T-helper 2 cell treated with Interferon-gamma antibody and Interleukin-4, amounts not matched to agents 100 ng/mL and 5 ng/mL, for 36 hours (primary cell): Measurements from ENCODE around the gene UQCR11. TPM values are rescaled to one million over a fixed set of nuclear protein-coding genes. Genes with fewer than 3 reads are reported as not detected.
"Not testable (repeated sequence)": the region's sequence is repeated elsewhere in the genome, so short reads cannot be mapped to it uniquely, and the experiment has no call there.

Experiments used
- intact Hi-C: fragments of 100-400 bp; cut with micrococcal nuclease; formaldehyde crosslinking; loops from one replicate; pipeline ENCODE4 v1.15.1; 2023
- total RNA-seq: library from RNA; stranded (reverse); gene quantifications from 2 replicates; pipeline ENCODE4 v1.2.3, GENCODE V29; 2022

The UQCR11 gene
- 159 and 161 TPM in 2 replicates for total RNA-seq

DNA sequence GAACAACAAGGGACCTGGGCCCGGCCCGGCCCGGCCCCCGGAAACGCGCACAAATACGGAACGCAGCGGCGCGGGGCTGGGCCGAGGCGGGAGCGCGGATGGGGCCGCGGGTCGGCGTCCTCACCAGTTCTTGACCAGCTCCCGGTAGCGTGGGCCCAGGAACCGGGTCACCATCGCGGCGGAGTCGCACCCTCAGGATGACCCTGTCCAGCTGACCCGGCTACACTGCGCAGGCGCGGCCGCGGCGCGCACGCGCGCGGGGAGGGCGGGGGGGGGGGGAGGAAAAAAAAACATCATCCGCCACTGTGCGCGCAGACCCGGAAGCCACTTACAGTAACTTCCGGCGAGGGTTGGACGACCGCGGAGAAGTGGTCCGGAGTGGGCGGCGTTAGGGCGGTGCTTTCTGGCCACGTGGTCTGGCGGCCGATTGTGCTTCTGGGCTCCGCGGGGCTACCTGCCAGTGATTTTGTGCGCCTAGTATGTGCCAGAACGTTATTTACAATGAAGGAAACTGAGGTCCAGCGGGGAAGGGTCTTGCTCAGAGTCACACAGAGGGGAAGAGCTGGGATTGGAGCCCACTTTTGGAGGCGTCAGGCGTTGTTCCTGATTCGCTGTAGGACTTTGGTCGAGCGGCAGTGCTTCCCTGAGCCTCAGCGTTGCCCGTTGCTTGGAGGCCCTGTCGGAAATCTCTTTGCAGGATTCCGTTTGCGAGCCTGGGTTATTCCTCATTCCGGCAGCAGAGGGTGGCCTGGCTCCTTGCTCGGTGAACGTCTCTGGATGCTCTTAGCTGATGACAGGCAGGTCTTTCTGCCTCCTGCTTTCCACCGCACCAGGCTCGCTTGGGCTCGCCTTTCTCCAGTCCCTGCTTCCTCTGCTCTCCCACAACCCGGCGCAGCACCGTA, at the start of gene UQCR11:
Gene UQCR11 (minus strand): TSS at position 227 of the 902 bp plus-strand sequence. CDS start 53 bp downstream, at position 174.
- intact Hi-C loops: loop anchor here (1.0 to 2.0 kb wide), 3 partner anchors 13 to 207 kb away; partner anchors contain the start of genes ATP8B3, MBD3 and TCF3

DNA sequence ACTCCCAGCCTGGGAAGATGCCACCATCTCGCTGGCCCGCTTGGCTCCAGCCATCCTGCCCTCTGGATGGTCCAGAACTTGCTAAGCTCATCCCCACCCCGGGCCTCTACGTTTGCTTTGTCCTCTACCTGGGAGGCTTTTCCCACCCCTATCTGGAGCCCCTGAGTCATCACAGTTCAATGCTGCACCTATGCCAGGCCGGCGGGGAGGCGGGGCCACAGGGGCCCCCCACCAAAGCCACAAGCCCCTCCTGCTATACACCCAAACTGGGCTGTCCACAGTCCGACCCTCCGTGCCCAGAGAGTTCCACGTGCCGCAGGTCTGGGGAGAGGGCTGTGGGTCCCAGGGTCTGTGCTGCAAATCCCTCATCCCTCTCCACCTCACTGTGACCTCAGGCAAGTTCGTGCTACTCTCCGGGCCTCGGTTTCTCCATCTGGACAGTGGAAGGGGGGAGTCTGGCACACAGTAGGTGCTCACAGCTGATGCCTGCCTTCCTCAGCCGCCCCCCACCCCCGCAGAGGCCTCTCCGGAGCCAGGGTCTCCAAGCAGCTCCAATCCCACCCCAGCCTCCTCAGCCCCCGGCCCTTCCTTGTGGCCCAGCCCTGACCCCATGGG, 49.0 kb upstream of the UQCR11 start:
- intact Hi-C loops: no loop called here

DNA sequence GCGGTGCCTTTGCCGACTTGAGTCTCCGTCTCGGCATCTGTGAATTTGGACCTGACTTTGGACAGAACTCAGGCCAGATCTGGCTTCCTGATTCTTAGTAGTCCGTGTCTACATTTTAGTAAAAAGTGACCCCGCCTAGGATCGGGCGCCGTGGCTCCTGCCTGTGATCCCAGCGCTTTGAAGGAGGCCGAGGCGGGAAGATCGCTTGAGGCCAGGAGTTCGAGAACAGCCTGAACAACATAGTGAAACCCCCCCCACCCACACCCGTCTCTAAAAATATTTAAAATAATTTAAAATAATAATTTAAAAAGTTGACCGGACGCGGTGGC, 48.0 kb upstream of the UQCR11 start:
- intact Hi-C loops: loop anchor here (2.0 kb wide), 1 partner anchor 498 kb away; the partner anchor contains the start of gene AP3D1

DNA sequence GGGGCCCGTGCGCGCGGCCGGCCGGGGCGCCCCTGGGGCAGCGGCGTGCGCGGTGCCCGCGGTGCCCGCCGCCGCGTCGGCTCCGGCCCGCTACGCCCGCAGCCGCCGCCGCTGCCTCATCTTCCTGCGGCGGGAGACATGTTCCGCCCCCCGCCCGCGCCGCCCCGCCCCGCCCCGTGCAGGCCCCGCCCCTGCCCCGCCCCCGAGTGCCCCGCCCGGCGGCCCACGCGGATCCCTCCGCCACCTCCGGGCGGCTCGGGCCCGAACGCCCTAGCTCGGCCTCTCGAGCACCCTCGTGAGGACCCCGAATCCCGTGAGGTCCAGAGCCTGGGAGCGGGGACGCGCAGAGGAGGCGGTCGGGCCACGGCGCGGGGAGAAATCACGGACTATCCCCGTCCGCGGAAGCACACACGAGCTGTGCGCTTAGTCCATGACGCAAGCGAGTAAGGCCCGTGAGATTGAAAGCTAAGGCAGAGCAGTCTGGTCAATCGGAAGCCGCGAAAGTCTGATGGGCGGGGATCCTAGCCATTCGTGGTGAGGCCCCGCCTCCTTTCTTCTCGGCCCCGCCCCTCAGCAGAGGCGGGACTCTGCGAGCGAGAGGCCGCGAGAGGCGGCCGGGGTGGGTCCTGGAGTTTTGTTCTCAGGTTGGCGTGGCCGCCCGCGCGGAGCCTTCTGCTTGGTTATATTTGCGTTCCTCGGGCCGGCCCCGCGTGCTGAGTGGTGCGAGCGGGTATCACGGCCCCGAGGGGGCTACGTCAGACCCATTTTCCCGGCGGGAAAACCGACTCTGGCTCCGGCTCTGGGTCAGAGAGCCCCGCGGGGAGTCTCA, 47.4 kb upstream of the UQCR11 start, which contains the start of gene TCF3:
Gene TCF3 (minus strand): TSS at position 145 of the 829 bp plus-strand sequence. CDS start 2,367 bp downstream, outside the sequence.
- intact Hi-C loops: loop anchor here (1.0 to 2.0 kb wide), 4 partner anchors 47 to 498 kb away; partner anchors contain the start of genes AP3D1, ATP8B3, MBD3 and UQCR11

DNA sequence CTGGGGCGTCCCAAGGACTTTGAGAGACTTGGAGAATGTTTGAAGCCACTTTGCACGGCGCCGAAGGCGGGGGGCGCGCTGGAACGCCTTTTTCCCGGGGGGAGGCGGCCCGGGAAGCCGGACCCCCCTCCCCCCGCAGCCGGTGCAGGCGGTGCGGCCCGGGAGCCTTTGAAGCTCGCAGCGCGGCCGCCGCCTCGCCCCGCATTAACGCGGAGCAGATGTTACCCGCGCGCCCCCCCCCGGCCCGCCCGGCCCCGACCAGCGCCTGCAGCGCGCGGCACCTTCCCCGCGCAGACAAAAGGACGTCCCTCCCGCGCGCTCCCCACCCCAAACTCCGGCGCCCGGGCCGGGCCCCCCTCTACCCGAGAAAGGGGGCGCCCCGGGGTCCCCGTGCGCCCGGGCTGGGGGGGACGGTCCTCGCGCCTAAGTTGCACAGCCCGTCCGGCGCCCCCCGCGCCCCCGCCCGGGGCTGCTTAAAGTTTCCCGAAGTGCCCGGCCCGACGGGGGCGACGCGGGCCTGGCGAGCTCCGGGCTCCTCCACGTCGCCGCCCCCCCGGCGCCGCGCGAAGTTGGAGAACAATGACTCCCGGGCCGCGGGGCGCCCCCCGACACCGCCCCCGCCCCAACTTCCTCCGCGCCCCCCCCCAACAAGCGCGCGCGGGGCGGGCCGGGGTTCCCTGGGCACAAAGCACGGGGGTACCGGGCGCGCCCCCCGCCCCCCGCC, 46.5 kb upstream of the UQCR11 start:
- intact Hi-C loops: loop anchor here (1.0 to 2.0 kb wide), 4 partner anchors 46 to 499 kb away; partner anchors contain the start of genes AP3D1, ATP8B3, MBD3 and UQCR11

DNA sequence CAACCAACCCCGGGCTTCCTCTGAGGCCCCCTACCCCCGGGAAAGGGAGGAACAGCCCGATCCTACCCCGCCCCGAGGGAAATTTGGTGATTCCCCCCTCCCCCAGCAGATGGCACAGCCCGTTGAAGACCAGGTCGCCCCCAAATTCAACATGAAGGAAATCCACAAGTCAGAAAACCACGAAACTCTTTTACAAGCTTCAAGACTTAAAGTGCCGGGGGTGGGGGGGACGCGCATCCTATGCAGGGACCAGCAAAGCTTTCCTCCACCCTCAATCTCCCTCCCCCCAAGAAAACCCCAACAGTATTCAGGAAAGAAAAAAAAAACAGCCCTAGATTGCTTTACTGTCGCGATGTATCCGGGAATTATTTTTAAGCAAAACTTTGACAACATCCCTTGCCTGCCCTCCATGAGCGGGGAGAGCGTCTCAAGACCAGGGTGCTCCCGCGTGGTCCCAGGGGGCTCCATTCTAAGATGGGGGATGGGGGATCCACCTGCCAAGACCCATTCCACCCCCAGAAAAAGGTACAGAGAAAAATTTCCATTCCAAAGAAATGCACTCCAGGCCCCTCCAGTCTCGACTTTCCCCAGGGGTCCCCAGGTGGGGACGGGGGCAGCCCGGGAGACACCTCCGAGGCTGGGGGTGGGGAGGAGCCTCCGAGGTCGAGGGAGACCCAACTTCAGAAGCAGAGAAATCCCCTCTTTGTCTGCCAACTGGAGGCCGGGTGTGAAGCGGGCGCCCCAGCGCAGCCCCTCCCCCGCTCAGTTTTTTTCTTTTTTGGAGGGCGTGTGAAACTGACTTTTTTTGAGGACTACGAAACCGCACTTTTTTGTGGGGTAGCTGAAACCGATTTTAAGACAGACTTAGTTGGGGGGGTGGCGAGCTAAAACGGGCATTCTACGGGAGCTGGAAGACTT, 45.6 kb upstream of the UQCR11 start:
- intact Hi-C loops: no loop called here

DNA sequence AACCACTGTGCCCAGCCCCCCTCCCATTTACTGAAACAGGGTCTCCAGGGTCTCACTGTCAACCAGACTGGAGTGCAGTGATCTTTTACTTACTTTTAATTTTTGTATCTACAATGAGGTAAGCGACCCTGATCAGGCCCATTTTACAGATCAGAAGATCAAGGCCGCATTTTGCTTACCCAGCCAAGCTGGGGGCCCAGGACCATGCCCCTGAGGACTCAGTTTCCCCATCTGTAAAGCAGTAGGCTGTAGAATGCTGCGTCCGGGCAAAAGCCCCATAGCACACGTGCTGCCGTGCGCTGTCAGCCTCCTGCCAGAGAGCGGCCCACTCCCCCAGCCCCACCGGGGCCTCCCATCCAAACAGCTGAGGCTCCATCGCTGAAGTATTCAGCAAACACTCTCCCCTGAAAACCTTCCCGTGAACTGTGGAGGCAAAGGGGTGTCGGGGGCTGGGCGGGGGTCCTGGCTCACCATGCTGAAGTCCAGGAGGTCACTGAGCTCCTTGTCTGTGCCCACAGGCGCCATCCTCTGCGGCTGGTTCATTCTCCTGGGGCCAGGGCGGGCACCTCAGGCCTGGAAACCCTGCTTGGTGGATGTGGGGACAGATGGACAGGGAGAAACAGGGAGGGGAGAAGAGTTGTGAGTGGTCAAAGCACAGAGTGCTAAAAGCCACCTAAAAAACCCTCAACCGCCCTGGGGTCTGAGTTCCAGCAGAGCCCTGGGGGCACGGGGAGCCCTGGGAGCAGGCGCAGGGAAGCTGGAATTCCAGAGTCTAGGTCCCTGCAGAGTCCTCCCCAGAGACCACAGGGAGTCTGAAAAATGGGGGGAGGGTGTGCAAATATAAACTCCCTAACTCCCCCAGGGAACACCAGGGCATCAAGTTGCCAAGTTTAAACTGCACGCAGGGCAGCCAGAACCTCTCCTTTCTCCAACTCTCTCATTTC, 44.7 kb upstream of the UQCR11 start:
- intact Hi-C loops: no loop called here

DNA sequence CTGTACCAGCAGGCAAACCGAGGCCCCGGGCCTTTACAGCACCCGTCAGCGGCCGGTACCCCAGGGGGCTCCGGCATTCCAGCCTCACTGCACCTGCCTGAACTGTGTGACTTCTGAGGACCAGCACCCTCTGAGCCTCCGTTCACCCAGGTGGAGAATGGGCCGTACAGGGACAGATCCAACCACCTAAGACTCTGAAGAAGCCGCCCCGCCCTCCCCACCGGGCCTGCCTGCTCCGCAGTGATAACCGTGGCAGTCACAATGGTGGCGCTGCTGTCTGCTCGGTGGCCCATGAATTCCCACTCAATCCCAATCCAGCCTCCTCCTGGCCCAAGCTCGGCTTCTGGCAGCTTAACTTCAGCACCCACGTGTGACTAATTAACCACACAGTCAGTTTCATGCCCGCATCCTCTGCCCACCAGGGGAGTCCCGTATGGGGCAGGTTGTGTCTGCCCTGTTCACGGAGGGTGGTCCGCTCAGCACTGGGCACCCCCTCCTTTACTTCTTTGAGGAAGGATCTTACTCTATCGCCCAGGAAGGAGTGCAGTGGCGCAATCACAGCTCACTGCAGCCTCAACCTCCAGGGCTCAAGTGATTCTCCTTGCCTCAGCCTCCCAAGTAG, 43.8 kb upstream of the UQCR11 start:
- intact Hi-C loops: no loop called here

DNA sequence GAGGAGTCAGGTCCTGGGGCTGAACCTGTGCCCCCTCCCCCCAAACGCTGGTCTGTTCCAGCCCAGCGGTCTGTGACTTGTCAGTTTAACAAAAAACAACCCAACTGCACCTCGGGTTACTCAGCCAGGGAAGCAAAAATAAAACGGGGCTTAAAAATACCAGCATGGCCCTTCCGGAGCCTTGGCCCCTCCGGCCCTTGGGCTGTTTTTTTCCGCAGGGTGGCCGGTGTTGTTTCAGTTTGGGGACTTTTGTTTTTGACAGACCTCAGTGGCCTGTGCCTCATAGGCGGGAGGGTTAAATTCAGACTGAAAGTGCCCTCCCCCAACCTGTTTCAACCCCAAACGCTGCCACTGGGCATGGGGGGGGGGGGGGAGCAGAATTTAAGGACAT, 43.2 kb upstream of the UQCR11 start:
- intact Hi-C loops: no loop called here

DNA sequence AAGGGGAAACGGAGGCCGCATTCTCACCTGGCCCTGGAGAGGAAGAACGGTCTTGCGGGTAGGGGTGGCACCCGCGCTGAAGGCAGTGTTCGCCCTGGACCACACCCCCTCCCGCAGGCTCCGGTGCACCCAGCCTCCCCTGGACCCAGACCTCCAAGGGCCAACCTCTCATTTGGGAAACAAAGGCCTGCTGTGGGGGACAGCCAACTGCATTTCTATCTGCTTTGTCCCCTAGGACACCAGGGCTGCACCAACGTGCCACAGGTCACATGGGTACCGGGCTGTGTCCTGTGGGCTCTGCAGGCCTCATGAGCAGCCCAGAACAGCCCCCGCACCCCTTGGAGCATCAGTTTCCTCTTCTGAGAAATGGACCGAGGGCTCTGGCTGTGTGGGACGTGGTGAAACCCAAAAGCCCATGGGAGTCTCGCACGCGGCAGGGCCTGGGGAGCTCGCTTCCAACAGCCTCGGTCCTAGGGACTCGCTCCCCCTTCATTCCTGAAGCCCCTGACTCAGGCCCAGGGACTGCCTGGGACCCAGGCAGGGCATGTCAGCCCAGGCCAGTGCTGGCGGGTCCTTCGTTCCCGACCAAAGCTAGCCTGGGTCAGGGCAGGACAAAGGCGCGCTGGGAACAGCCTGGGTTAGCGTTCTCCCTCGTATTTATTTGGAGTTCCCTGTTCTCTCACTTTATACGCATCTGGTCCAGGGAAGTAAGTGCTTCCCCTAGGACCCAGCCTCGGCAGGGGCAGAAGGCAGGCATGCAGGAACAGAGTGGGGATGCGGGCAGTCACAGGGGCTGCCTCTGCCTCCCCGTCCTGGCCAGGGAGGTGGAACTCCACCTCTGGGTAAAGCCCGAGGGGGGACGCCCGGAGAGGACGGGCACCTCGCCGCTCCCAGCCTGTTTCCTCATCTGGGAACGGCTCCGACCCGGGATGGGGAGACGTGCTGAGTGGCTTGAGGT, 42.5 kb upstream of the UQCR11 start:
- intact Hi-C loops: no loop called here

DNA sequence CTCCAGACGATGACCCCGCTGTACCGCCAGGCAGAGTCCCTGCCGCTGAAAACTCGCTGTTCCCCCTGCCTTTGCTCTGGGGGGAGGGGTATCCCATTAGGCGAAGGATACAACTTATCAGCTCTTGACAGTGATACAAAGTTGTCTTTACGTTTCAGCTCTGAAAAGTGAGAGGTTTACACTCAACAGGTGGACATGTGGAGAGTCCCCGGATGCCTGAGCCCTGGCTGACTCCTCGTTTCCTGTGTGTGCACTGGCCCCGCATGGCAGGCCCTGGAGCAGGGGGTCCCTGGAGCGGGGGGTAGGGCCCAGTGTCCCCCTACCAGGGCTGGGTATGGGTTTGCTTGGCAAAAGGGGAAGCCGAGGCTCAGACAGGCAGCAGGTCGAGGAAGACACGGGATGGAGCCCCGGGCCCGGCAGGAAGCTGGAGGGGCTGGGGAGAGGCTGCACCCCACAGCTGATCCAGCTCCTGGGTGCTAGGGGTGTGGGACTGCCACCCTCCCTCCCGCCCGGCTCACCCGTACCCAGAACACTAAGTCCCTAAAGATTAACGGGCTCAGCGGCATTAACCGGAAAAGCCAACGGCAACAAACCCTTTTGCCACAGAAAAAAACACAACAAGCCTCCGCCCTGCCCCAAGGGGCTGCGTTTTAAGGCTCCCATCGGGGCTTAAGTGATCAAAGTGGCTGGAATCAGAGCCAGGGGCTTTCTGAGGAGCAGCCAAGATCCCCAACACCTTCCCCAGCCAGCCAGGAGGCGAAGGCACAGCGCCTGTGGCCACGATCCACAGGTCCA, 41.6 kb upstream of the UQCR11 start:
- intact Hi-C loops: no loop called here

DNA sequence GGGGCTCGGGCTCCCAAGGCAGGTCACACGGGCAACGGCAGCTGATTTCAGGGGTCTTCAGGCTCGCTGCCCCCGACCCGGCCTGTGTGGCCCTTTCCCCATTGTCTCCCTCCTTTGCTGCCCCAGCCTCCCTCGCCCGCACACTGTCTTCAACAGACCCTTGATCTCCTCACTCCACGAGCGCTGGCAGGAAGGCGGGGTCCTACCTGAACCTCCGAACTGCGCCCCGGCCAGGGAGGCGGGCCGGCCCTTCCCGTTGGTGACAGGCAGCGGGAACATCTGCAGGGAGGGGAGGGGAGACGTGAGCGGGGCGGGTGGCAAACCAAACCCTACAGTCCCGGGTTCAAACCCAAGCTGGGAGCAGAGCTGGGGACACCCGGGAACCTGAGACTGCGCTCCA, 40.9 kb upstream of the UQCR11 start:
- intact Hi-C loops: no loop called here

DNA sequence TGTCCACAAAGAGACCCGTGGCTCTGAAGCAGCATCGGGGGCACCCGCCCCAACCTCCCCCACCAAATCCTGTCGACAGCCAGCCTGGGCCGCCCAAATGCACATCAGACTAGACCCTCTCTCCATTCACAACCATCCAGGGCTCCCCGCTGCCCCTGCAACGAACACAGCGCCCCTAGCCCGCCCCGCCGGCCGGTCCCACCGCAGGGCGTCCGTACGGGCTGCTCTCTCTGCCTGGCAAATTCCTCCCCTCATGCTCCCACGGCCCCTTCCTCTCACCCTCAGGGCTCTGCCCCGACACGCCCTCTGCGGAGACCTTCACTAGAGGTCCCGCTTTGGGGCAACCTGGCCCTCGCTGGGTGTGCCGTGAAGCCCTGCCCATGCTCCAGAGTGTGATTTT, 40.0 kb upstream of the UQCR11 start:
- intact Hi-C loops: no loop called here

DNA sequence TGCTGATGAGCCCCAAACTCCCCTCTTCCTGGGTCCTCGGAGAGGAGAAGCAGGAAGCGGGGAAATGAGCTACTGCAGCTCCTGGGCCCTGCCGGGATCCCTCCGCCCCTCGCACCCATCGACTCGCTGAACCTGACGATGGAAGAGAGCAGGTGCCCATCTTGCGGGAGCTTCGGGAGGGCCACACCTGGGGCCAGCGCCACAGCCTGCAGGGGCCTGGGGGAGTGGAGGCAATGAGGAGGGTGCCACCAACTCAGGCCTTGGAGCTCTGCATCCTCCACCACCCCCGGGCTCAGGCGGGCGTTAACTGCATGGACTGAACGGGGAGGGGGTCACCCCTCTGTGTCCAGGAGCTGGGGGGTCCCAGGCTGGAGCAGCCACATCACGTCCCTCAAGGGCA, 38.8 kb upstream of the UQCR11 start:
- intact Hi-C loops: no loop called here

DNA sequence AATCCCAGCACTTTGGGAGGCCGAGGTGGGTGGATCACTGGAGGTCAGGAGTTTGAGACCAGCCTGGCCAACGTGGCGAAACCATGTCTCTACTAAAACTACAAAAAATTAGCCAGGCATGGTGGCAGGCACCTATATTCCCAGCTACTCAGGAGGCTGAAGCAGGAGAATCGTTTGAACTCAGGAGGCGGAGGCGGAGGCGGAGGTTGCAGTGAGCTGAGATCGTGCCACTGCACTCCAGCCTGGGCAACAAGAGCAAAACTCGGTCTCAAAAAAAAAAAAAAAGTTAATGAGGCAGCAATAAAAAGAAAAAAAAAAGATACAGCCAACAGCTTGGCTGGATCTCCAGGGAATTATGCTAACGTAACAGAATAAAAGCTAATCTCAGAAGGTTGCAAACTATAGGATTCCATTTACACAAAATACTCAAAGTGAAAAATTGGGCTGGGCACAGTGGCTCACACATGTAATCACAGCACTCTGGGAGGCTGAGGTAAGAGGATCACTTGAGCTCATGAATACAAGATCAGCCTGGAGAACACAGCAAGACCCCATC, 35.7 kb upstream of the UQCR11 start:
- intact Hi-C loops: not testable (repeated sequence)
